ENCODE results near the gene AP1B1. TPM values are rescaled to one million over a fixed set of nuclear protein-coding genes. Genes with fewer than 3 reads are reported as not detected.

The AP1B1 gene
- total and polyA plus RNA-seq, 2 donors (not counting 1 experiment from before 2014, with no cell fraction given) = 44.1 to 45.6 TPM

DNA sequence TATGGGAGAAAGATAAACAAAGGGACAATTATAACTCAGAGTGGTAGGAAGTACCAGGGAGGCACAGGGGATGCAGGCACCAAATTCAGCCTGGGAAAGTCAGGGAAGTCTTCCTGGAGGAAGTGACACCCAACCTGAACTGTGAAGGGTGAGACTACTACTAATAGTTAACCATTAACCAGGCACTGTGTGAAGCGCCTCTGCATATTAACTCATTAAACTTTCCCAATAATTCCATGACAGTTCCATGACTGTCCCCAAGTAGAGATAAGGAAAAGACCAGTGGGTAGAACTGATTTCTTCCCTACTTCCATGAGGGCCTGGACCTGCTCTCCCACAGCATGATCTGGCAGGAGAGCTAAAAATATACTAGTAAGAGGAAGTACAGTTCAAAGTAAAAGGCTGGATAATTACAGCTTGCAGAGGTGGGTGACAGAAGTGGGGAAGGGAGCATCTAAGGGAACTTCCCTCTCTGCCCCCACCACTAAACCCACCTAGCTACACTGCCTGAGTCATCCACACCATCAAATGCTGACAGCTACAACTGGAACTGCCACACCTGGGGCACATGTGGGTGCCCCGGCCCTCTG lies 4.7 kb upstream of the AP1B1 start:
- Histone ChIP-seq H2AFZ (ENCODE audit: low read length) (no peak overlapping the region), H3K9me3 (ENCODE audit: control insufficient read depth, insufficient read depth, low read depth, low read length) (no peaks in the 10 kb centered on the region), H3K79me2 (ENCODE audit: control insufficient read depth, insufficient read depth, low read length) (no peaks in the 10 kb centered on the region), H3K9ac (ENCODE audit: insufficient read depth, low read length) (no peak overlapping the region), H3K4me1 (ENCODE audit: control insufficient read depth, extremely low read depth, insufficient read depth, low read length) (peaks cover 2% of the 10 kb centered on the region), H3K27ac (ENCODE audit: insufficient read depth, low read length) (no peak overlapping the region), H4K20me1 (ENCODE audit: control insufficient read depth, extremely low read depth, insufficient read depth, low read length) (no peaks in the 10 kb centered on the region), H3K27me3 (ENCODE audit: control insufficient read depth, insufficient read depth, low read length) (no peaks in the 10 kb centered on the region), H3K4me2 (ENCODE audit: extremely low read depth, insufficient read depth, low read length) (no peak overlapping the region), H3K36me3 (ENCODE audit: control insufficient read depth, insufficient read depth, low read length) (no peaks in the 10 kb centered on the region), H3K4me3 (replicated peaks in 1 of 4; ENCODE audit: control extremely low read depth in 1 of 4, insufficient read depth in 1 of 4, low read depth in 3 of 4, low read length in 4 of 4) (no peak overlapping the region)
- no peak for DNase-seq (ENCODE audit: low read depth in 2 of 2)
- TF ChIP-seq, protein P1, sequence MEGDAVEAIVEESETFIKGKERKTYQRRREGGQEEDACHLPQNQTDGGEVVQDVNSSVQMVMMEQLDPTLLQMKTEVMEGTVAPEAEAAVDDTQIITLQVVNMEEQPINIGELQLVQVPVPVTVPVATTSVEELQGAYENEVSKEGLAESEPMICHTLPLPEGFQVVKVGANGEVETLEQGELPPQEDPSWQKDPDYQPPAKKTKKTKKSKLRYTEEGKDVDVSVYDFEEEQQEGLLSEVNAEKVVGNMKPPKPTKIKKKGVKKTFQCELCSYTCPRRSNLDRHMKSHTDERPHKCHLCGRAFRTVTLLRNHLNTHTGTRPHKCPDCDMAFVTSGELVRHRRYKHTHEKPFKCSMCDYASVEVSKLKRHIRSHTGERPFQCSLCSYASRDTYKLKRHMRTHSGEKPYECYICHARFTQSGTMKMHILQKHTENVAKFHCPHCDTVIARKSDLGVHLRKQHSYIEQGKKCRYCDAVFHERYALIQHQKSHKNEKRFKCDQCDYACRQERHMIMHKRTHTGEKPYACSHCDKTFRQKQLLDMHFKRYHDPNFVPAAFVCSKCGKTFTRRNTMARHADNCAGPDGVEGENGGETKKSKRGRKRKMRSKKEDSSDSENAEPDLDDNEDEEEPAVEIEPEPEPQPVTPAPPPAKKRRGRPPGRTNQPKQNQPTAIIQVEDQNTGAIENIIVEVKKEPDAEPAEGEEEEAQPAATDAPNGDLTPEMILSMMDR (conservative IDR thresholded peaks at IDR 0.05 in 1 of 2, IDR thresholded peaks at IDR 0.05 in 1 of 2; ENCODE audit: low read depth in 1 of 2, low read length in 2 of 2) = no peak
- TF ChIP-seq EZH2 (IDR thresholded peaks at IDR 0.05; ENCODE audit: low read length, missing control alignments) = no peak

DNA sequence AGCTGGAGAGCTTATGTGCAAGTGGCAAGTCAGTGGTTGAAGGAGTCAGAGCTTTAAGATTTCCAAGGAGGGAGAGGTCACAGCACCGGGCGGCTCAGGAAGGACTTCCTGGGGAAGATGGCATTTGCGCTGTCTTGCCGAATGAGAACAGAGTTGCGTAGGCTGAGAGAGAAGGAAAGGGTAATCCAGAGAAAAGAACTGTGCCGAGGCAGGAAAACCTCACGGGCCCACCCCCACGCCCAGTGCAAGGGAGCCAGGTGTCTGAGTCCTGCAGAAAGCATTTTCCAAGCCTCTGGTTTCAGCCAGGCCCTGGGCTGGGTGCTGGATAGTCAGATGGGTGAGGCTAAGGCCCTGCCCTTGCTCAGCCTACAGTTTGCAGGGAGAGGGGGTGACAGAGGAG lies 3.2 kb upstream of the AP1B1 start:
- H2AFZ ChIP-seq (ENCODE audit: low read length) = no peak overlapping the region
- peaks cover 4% of the 10 kb centered on the region for H3K4me1 ChIP-seq (ENCODE audit: control insufficient read depth, extremely low read depth, insufficient read depth, low read length)
- no peak overlapping the region for H3K9ac ChIP-seq (ENCODE audit: insufficient read depth, low read length)
- H3K27ac ChIP-seq (ENCODE audit: insufficient read depth, low read length) = no peak overlapping the region
- peaks cover 9% of the 10 kb centered on the region for H3K79me2 ChIP-seq (ENCODE audit: control insufficient read depth, insufficient read depth, low read length)
- H3K9me3 ChIP-seq (ENCODE audit: control insufficient read depth, insufficient read depth, low read depth, low read length) = no peaks in the 10 kb centered on the region
- peaks cover 2% of the 10 kb centered on the region for H3K36me3 ChIP-seq (ENCODE audit: control insufficient read depth, insufficient read depth, low read length)
- H4K20me1 ChIP-seq (ENCODE audit: control insufficient read depth, extremely low read depth, insufficient read depth, low read length) = no peaks in the 10 kb centered on the region
- H3K27me3 ChIP-seq (ENCODE audit: control insufficient read depth, insufficient read depth, low read length) = no peaks in the 10 kb centered on the region
- H3K4me3 ChIP-seq (replicated peaks in 1 of 4; ENCODE audit: control extremely low read depth in 1 of 4, insufficient read depth in 1 of 4, low read depth in 3 of 4, low read length in 4 of 4) = no peak overlapping the region
- TF ChIP-seq, protein P1 (conservative IDR thresholded peaks at IDR 0.05 in 1 of 2, IDR thresholded peaks at IDR 0.05 in 1 of 2; ENCODE audit: low read depth in 1 of 2, low read length in 2 of 2) = no peak
- no peak for TF ChIP-seq EZH2 (IDR thresholded peaks at IDR 0.05; ENCODE audit: low read length, missing control alignments)
- no peak overlapping the region for H3K4me2 ChIP-seq (ENCODE audit: extremely low read depth, insufficient read depth, low read length)
- no peak for DNase-seq (ENCODE audit: low read depth in 2 of 2)

DNA sequence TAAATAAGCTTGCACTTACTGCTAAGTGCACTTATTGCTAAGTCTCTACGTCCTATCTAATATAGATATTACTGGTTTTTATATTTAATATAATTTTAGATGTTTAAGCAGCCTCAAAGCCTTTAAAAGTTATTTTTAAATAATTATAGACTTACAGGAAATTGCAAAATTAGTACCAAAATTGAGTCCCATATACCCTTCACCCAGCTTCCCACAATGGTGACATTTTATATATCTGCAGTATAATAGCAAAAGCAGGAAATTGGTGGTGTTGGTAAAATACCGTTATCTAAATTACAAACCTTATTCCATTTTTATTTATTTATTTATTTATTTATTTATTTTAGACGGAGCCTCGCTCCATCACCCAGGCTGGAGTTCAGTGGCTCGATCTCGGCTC lies 1.9 kb upstream of the AP1B1 start:
- H3K79me2 ChIP-seq (ENCODE audit: control insufficient read depth, insufficient read depth, low read length) = peaks cover 12% of the 10 kb centered on the region
- no peak overlapping the region for H2AFZ ChIP-seq (ENCODE audit: low read length)
- H3K4me2 ChIP-seq (ENCODE audit: extremely low read depth, insufficient read depth, low read length) = no peak overlapping the region
- TF ChIP-seq, protein P1 (conservative IDR thresholded peaks at IDR 0.05 in 1 of 2, IDR thresholded peaks at IDR 0.05 in 1 of 2; ENCODE audit: low read depth in 1 of 2, low read length in 2 of 2) = no peak
- no peaks in the 10 kb centered on the region for H3K27me3 ChIP-seq (ENCODE audit: control insufficient read depth, insufficient read depth, low read length)
- H3K9me3 ChIP-seq (ENCODE audit: control insufficient read depth, insufficient read depth, low read depth, low read length) = no peaks in the 10 kb centered on the region
- no peak overlapping the region for H3K9ac ChIP-seq (ENCODE audit: insufficient read depth, low read length)
- no peaks in the 10 kb centered on the region for H4K20me1 ChIP-seq (ENCODE audit: control insufficient read depth, extremely low read depth, insufficient read depth, low read length)
- DNase-seq (ENCODE audit: low read depth in 2 of 2) = no peak
- peaks cover 2% of the 10 kb centered on the region for H3K36me3 ChIP-seq (ENCODE audit: control insufficient read depth, insufficient read depth, low read length)
- no peak overlapping the region for H3K27ac ChIP-seq (ENCODE audit: insufficient read depth, low read length)
- H3K4me1 ChIP-seq (ENCODE audit: control insufficient read depth, extremely low read depth, insufficient read depth, low read length) = peaks cover 4% of the 10 kb centered on the region
- H3K4me3 ChIP-seq (replicated peaks in 1 of 4; ENCODE audit: control extremely low read depth in 1 of 4, insufficient read depth in 1 of 4, low read depth in 3 of 4, low read length in 4 of 4) = no peak overlapping the region
